Measurements from ENCODE around the gene ZCCHC14. TPM values are rescaled to one million over a fixed set of nuclear protein-coding genes. Genes with fewer than 3 reads are reported as not detected.
"Not testable (repeated sequence)": the region's sequence is repeated elsewhere in the genome, so short reads cannot be mapped to it uniquely, and the experiment has no call there.

The ZCCHC14 gene
- total RNA-seq, 2 donors from 2014 or later, result 10.6 to 18.0 TPM

DNA sequence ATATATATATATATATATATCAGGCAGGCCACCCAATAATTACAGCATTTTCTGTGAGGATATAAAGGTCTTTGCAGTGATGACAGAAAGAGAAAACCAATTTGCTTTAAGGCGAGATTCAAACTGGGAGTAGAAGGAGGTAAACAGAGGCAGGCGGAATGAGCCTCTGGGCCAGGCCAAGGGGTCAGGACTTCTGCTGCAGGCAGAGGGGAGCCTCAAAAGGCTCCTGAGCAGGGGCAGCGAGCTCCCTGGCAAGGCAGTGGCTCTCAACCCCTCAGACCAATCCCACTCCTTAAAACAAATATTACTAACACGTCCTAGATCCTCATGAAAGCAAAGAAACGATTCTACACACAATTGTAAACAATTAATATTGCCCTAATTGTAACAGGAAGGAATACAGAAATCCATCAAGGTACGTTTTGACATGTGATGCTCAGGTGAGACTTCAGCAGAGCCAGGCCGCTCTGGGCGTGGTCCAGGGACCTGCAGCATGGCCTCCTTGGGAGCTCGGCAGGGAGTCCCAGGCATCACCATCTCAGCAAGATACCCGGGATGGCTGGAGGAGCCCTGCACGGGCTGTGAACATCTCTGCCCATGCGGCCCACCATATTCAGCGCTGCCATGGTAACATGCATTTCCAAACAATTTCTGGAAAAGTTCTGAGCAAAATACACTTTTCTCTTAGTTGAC, 127.7 kb downstream of the ZCCHC14 start:
- H3K9me3 ChIP-seq, result no peaks in the 10 kb centered on the region
- no peaks in the 10 kb centered on the region for H3K27me3 ChIP-seq
- H3K36me3 ChIP-seq, result peaks cover 21% of the 10 kb centered on the region
- no peak overlapping the region for H3K4me3 ChIP-seq
- TF ChIP-seq, protein P1, sequence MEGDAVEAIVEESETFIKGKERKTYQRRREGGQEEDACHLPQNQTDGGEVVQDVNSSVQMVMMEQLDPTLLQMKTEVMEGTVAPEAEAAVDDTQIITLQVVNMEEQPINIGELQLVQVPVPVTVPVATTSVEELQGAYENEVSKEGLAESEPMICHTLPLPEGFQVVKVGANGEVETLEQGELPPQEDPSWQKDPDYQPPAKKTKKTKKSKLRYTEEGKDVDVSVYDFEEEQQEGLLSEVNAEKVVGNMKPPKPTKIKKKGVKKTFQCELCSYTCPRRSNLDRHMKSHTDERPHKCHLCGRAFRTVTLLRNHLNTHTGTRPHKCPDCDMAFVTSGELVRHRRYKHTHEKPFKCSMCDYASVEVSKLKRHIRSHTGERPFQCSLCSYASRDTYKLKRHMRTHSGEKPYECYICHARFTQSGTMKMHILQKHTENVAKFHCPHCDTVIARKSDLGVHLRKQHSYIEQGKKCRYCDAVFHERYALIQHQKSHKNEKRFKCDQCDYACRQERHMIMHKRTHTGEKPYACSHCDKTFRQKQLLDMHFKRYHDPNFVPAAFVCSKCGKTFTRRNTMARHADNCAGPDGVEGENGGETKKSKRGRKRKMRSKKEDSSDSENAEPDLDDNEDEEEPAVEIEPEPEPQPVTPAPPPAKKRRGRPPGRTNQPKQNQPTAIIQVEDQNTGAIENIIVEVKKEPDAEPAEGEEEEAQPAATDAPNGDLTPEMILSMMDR (IDR thresholded peaks at IDR 0.05), result no peak
- peaks cover 0 to 77% of the 10 kb centered on the region in 2 donors for H3K4me1 ChIP-seq
- peak overlapping the region; percentile 78 to 84 for H3K27ac ChIP-seq
- no peak for DNase-seq (ENCODE audit: low spot score)

DNA sequence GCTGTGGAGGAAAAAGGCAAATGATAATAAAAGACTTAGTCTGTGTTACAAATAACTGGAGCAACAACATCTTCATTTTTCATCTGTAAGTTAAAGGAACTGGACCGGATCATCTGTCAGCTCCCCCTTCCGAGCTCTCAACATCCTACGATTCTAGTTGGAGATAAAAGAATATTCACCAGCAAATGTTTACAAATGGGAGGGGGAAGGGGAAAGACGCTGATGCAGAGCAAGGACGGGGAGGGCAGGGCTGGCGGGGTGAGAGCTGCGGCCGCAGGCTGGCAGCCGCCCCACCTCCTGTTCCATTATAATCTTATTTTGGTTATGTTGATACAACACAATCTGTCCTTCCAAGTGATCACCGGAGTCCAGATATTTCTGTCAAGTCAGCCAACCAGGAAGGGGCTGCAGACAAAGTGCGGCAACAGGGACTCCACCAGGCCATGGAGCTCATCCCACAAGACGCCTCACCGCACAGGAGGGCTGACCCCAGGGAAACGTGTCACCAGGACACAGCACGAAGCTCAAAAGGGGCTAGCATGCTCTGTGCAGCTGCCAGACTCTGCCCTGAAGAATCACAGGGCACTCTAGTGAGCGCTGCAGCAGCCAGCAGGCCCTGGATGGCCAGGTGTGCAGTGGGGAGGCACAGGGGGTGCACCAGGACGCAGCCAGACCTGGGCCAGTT, 128.9 kb downstream of the ZCCHC14 start:
- no peak for DNase-seq (ENCODE audit: low spot score)
- Histone ChIP-seq H3K9me3 (no peaks in the 10 kb centered on the region), H3K4me1 (peaks cover 0 to 64% of the 10 kb centered on the region in 2 donors), H3K27ac (peak overlapping the region; percentile 78 to 84), H3K27me3 (no peaks in the 10 kb centered on the region), H3K4me3 (peak overlapping the region in 1 of 2 donors; percentile 3), H3K36me3 (peaks cover 34% of the 10 kb centered on the region)
- TF ChIP-seq, protein P1 (IDR thresholded peaks at IDR 0.05), result no peak

DNA sequence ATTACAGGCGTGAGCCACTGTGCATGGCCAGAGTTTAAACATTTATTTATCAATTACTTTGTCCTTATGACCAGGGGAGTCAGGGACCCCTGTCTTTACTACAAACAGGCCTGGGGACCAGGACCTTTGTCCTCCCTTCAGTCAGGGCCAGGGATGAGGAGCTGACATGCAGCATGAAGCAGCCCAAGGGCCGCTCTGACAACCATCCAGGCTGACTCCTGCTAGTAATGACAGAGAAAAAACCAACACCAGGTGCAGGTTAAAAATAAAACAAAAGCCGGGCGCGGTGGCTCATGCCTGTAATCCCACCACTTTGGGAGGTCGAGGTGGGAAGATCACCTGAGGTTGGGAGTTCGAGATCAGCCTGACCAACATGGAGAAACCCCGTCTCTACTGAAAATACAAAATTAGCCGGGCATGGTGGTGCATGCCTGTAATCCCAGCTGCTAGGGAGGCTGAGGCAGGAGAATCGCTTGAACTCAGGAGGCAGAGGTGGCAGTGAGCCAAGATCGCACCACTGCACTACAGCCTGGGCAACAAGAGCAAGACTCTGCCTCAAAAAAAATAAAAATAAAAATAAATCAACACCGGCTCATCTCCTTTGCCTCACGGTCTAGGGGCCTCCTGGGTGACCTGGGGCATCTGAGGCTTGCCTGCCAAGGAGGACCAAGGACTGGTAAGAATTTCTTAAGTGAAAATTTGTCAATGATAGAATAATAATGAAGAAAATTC, 129.8 kb downstream of the ZCCHC14 start:
- H3K9me3 ChIP-seq; H3K4me3 ChIP-seq; DNase-seq (ENCODE audit: low spot score); H3K27me3 ChIP-seq: not testable (repeated sequence)
- Histone ChIP-seq H3K27ac (peak overlapping the region; percentile 78 to 84), H3K36me3 (peaks cover 43% of the 10 kb centered on the region), H3K4me1 (peaks cover 0 to 55% of the 10 kb centered on the region in 2 donors)

DNA sequence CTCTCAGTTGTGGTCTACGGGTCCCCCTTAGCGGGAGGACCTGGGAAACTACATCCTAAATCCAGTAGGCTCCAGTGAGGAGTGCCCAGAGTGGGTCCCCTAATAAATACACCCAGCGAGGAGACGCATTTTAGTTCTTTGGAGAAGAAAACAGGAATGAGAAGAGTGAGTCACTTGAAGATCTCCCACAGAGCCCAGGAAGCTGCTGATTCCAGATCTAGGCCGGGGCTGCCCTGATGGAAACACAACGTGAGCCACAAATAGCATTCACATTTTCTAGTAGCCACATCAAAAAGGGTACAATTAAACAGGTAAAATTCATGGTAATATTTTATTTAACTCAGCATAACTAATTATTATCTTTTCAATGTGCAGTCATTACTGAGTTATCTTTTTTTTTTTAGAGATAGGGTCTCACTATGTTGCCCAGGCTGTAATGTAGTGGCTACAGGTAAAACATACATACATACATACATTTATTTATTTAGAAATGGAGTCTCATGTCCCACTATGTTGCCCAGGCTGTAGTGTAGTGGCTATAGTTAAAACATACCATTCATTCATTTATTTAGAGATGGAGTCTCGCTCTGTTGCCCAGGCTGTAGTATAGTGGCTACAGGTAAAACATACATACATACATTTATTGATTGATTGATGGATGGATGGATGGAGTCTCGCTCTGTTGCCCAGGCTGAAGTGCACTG, 130.8 kb downstream of the ZCCHC14 start:
- Histone ChIP-seq H3K27me3 (no peaks in the 10 kb centered on the region), H3K4me1 (peaks cover 0 to 46% of the 10 kb centered on the region in 2 donors), H3K36me3 (peaks cover 51% of the 10 kb centered on the region), H3K27ac (peak overlapping the region; percentile 78 to 84), H3K4me3 (no peak overlapping the region), H3K9me3 (no peaks in the 10 kb centered on the region)
- TF ChIP-seq, protein P1 (IDR thresholded peaks at IDR 0.05), result no peak
- no peak for DNase-seq (ENCODE audit: low spot score)

DNA sequence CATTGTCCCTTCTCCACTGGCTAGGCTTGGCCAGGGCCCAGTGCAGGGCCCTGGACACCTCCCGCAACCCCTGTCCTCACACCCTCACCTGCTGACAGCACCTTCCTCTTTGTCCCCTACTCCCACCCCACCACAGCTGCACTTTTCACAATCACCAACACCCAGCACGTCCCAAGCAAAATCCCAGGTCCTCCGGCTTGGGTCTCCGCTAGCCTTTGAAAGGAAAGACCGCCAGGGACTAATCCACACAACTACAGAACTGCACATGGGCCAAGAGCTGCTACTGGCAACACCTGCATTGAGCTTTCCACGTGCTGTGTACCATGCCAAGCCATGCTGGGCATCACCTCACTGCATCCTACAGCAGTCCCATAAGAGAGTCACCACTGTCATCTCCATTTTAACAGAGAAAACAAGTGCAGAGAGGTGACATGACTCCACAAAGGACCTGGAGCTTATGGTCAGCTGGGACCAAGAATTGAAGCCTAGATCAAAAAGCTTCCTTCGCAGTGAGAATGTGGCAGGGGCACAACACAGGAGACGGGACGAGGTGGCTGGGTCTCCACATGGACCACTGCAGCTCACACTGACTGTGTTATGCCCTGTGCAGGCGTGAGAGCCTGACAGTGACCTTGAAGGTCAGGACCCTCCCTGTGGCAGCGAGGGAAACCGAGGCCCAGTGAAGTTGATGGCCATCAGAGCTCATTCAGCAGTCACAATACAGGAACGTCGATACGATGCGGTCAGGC, 131.8 kb downstream of the ZCCHC14 start:
- Histone ChIP-seq H3K36me3 (peaks cover 51% of the 10 kb centered on the region), H3K4me3 (no peak overlapping the region), H3K27ac (peak overlapping the region in 1 of 2 donors; percentile 3), H3K27me3 (no peaks in the 10 kb centered on the region), H3K4me1 (peaks cover 0 to 36% of the 10 kb centered on the region in 2 donors), H3K9me3 (no peaks in the 10 kb centered on the region)
- no peak for DNase-seq (ENCODE audit: low spot score)
- TF ChIP-seq, protein P1 (IDR thresholded peaks at IDR 0.05), result no peak
